Germinal center (tissue), 1 donor: ENCODE measurements around the gene GRPEL2.

Source experiments
- DNase-seq: peaks from one replicate; pipeline ENCODE4 v3.0.0; 2012; ENCODE audit warnings: mixed read lengths, low spot score

GRPEL2 gene

DNA sequence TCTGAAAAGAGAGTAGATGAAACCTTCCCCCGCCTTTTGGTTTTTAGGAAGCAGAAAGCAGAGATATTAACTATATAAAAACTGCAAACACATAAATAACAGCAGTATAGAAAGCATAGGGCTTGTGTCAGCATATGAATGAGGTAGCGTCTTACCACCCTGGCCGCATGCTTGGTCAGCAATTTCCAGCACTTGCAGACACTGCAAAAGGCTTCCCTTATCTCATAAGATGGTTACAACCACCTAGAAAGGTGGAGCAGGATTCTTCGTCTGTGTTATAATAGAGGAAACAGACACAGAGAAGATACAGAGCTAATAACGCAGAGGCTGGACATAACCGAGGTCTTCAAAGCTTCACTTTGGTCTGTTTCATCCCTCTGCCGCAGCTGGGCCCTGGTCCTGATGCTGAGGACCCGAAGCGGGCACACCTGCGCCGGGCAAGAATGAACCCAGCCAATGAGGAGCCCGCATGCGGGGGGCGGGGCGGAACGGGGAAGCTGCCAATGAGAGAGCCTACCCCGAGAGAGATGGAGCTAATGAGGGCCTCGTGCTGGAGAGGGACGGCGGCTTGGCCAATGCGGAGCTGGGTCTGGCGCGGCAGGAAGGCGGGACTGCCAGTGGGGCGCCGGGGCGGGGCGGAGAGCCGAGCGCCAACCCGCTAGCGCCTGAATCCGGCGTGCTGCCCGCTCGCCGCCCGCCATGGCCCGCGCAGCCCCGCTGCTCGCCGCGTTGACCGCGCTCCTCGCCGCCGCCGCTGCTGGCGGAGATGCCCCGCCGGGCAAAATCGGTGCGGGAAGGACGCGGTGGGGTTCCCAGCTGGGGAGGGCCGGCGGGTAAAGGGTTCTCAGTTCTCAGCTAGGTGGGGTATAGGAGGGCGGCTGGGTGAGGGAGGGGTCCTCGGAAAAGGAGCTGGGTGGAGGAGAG, 12.3 kb downstream of the GRPEL2 start, which contains the start of gene PCYOX1L:
TSS of gene PCYOX1L (plus strand) at position 677 of the 924 bp plus-strand sequence. CDS start at position 700, 23 bp downstream.
- peak; percentile 99 for DNase-seq

DNA sequence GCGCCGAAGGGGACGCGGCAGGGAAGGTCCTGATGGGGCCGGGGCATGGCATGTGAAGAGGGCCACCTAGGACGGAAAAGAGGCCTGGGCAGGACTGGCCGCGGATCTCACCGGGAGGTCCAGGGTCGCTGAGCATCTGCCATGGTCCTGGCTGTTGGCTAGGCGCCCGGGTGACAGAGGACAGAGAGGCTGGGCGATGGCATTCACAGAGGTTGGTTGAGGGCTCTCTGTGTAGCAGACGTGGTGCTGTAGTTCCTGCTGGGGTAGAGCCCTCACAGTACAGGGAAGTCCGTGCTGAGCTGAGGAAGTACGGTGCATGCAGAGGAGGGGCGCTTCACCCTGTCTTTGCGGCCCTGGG, 13.0 kb downstream of the GRPEL2 start:
- DNase-seq: peak; percentile 37

GRCh38 chr5:149358868-149359495, 13.7 kb downstream of the GRPEL2 start:
- DNase-seq: no peak

GRCh38 chr5:149360272-149360671, 15.0 kb downstream of the GRPEL2 start:
- DNase-seq: no peak

- no peak for DNase-seq
These were observed 17.2 kb downstream of the GRPEL2 start for GRCh38 chr5:149362541-149362940.

DNA sequence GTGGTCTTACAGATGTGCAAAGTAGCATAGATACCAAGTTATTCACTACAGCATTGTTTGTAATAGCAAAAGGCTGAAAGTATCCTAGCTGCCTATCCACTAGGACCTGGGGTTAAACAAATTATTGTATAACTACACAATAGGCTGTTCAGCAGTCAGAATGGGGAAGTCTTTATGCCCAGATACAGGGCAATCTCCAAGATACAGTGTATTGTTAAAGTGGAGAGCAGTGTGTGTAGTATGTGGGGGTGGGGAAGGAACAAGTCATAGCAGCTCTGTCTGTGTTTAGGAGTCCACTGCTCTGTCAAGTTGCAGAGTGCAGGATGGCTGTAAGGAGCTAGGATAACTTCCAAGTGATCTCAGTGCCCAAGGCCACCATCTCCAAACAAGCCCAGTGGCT, 18.1 kb downstream of the GRPEL2 start:
- no peak for DNase-seq

DNA sequence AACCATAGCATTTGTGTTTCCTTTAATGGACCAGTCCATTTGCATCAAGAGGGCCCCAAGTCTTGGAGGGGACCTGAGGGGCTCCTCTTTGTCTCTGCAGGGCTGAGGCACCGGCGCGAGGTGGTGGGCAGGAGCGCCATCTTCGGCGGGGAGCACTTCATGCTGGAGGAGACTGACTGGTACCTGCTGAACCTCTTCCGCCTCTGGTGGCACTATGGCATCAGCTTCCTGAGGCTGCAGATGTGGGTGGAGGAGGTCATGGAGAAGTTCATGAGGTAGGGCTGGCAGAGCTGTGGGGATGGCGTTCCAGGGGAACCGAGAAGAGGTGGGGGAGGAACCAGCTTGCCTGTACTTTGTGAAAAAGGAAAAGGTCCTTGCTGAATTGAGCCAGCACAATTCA, 18.6 kb downstream of the GRPEL2 start:
- no peak for DNase-seq

DNA sequence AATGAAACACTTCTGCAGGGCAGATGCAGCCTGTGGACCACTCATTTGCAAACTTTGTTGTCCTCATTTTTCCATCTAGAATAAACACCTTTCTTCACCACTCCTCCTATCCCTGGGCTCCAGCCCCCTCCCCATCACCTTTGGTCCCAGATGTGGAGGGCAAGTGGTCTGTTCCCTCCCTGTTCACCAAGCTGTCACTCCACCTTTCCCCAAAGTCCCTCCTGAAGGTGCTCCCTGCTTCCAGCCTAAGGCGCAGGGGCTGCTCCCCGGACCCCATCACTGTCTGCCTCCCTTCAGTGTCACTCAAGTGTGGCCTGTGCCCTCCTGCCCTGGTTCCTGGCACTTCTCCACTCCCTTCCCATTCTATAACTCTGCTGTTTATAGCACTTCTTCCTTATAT, 19.4 kb downstream of the GRPEL2 start:
- DNase-seq: no peak

GRCh38 chr5:149365418-149365817, 20.1 kb downstream of the GRPEL2 start:
- DNase-seq: no peak

DNA sequence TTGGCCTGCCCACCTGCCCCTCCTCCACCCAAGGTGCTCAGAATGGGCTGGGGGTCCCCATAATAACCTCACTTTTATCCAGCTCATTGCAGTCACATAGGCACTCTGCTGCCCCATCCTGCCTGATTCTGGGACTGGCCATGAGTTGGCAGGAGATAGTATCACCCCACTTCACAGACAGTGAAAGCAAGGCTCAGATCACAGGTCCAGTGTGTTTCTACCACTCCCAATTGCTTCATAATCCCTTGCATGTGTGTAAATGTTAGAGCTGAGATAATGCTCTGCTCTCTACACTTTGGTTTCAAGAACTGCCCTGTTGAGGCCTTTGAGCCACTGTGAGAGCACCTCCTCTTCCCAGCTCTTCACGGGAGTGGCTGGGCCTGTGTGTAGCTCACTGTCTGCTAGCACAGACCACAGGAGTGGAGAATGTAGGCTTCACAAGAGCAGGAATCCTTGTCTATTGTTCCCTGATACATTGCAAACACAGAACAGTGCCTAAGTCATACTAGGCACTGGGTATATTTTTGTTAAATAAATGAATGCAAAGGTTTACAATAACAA, 20.9 kb downstream of the GRPEL2 start:
- DNase-seq: no peak

GRCh38 chr5:149367249-149367971, 22.1 kb downstream of the GRPEL2 start:
- peak; percentile 82 for DNase-seq

DNA sequence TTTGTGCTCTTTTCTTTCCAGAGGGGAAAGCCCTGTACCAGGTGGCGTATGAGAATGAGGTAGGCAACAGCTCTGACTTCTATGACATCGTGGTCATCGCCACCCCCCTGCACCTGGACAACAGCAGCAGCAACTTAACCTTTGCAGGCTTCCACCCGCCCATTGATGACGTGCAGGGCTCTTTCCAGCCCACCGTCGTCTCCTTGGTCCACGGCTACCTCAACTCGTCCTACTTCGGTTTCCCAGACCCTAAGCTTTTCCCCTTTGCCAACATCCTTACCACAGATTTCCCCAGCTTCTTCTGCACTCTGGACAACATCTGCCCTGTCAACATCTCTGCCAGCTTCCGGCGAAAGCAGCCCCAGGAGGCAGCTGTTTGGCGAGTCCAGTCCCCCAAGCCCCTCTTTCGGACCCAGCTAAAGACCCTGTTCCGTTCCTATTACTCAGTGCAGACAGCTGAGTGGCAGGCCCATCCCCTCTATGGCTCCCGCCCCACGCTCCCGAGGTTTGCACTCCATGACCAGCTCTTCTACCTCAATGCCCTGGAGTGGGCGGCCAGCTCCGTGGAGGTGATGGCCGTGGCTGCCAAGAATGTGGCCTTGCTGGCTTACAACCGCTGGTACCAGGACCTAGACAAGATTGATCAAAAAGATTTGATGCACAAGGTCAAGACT, 22.8 kb downstream of the GRPEL2 start:
- no peak for DNase-seq

DNA sequence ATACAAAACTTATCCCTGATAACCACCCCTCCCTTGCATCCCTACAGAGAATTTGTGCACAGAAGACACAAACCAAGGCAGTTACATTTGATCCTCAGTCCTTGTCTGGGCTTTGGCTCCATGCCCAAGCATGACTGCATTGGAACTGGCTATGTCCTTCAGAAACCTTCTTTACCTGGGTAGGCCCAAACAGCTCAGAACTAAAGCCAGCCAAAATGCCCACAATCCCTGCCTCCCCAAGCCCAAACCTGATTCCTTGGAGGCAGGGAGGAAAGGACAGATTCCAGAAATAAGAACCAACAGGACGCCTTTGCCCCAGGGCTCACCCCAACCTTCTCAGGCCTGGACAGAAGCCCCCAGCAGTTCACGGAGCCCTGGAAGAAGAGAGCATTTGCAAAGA, 25.6 kb downstream of the GRPEL2 start:
- DNase-seq: no peak

DNA sequence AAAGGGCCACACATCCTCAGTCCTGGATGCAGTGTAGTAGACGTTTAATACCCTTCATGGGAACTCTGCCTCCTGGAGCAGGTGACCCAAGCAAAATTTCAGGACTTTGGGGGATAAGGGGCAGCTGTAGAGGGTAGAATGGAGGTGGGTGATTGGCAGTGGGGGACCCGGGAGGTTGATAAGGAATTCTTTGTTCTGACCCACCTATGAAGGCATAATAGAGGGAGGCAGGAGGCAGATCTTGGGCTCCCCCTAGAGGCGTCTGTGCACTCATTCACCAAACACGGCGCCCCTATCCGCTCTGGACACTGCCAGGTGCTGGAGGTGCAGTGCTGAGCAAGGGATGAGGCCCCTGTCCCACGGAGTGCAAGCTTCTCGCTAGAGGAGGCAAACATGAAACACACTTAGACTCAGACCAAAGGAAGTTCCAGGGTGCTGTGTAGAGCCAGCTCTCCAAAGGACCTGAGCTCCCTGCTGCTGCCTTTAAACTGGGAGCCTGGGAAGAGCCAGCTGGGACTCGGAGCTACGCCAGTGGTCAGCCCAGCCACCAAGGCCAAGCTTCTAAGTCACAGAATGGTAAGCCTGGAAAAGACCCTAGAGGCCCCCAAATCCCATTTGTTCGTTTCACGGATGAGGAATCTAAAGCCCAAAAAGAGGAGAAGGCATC, 26.1 kb downstream of the GRPEL2 start:
- DNase-seq: peak; percentile 78

DNA sequence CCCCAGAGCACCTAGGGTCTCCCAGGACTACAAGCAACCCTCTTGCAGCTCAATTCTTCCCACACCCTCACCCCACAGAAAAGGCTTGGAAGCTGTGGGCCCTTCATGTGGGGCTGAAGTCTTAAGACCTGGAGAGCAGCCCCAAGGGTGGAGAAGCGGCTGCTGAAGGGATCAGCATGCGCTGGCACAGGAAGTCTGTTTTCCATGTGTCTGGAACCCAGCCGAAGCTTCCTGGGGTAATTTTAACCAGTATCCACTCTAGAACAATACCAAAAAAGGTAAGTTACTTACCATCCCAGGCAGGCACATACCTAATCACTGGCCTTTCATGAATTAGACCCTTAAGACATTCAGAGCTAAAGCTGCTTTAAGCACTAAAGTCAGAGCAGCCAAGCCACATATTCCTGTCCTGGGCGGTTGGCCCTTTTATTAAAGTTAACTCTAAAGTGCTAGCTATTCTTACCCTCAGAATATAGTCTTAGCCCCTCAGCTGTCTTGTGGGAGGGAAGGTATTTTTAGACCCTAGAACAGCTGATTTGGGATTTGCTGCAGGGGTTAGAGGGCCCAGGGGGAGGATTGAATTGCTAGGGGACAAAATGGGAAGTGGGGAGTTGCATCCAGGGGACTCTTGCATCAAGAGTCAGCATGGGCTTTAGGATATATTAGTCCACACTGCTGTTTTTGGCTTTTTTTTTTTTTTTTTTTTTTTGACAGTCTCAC, 26.9 kb downstream of the GRPEL2 start:
- no peak for DNase-seq

- no peak for DNase-seq
These were observed 27.6 kb downstream of the GRPEL2 start for GRCh38 chr5:149372932-149373331.

DNA sequence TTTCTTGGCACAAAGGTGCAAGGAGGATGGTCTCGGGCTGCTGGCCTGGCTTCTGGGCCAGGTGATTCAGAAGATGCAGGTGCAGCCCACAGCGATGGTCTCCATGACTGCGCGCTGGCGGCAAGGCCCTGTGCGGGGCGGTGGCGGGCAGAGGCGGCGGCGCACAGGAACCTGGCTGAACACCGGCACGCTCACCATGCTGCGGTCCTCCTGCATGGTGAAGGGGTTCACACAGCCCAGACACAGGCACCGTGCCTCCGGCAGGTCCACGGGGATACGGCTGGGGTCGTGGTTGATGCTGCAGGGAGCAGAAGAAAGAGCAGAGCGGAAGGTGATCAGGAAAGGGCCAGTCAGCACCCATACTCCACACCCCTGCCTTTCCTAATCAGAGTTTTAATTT, 29.0 kb downstream of the GRPEL2 start:
- no peak for DNase-seq

DNA sequence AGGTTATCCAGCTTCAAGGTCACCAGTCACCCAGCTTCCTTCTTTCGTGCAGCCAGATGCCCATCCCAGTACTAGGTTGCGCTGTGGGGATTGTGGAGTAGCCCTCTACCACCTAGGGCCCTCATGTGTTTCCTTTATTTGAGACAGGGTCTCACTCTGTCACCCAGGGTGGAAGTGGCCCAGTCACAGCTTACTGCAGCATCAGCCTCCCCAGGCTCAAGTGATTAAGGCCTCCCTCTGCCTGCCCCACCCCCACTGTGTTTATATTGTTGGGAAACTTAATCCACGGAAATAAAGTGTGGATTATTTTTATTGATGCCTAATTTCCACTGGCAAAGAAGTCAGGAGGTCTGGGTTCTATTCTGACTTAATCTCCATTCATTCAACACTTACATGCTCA, 29.5 kb downstream of the GRPEL2 start:
- DNase-seq: no peak

DNA sequence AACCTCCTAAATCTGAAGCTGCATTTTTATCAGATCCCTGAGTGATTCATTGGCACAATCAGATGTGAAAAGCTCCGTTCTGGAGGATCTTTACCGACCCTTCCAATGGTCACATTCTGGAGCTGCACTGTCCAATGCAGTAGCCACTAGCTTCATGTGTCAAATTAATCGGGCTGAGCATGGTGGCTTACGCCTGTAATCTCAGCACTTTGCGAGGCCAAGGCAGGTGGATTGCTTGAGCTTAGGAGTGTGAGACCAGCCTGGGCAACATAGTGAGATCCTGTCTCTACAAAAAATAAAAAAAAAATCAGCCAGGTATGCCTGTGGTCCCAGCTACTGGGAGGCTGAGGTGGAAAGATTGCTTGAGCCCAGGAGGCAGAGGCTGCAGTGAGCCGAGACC, 30.1 kb downstream of the GRPEL2 start:
- DNase-seq: no peak

DNA sequence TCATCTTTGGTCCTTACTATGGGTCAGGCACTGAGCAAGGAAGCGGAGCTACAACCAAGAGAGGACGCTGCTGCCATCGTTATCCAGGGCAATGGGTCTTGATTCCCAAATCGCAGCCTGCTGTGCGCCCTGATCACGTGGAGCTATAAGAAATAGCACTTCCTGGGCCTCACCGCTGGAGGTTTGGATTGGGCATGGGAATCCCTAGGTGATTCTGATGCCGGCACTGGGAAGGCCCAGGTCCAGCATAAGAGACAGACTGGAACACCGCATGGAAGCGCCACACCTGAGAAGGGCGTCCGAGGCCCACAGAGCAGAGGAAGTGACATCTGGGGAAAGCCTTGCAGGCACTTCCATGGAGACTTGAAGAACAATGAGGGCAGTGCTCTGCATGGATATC, 30.8 kb downstream of the GRPEL2 start:
- DNase-seq: no peak
